8988T (cell line): ENCODE measurements around the gene NDUFA12.

Experiments used
- DNase-seq: peaks from one replicate; pipeline ENCODE4 v3.0.0; 2011

Gene NDUFA12

DNA sequence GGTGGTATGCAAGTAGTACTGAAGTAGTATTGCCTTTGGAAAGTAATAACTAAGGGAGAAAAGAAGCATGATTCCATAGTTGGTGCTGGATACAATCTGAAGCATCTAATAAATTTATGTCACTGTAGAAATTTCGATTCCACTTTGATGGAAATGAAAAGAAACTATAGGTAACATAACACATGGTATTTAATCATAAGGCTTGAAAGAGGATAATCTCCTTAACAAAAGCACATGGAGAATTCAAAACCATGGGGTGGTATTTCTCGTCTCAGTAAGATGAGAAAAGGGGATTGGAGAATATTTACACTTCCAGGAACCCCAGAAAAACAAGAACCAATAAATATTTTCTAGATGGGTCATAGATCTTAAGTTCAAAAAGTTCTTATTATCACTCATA is 72.7 kb downstream of the NDUFA12 start:
- no peak for DNase-seq

DNA sequence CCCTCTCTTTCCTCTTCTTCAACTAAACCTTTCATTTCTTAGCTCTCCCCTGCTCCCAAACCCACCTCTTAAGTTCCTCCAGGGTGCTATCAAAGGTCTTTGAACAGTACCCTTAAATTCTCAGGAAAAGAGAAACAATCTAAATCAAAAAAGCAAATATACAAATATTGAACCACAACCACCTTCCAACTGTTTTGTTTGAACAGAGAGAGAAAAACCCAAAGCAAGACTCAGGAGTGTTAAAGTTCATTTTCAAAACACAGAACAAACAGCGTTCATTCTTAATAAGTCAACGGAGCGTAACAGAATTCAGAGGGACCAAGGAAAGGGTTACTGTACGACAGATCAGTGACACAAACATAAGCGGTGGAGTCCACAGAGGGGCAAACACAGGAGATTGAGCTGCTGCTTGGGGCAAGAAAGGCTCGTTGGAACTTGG is 73.3 kb downstream of the NDUFA12 start:
- no peak for DNase-seq

DNA sequence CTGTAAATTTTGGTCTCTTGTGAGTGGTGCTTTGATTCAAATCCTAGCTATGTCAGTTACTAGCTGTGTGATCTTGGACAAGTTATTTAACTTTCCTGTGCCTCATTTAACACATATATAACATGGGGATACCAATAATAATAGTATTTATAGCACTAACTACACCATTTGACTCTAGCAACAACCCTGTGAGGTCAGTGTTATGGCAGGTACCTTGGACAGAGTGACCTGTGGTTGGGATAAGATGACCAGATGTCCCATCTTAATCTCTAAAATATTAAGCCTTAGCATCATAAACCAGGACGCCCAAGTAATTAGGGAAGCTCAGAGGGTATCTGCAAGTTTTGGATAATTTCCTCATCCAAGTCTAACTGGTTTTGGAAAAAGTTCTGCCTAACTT is 73.7 kb downstream of the NDUFA12 start:
- DNase-seq: no peak

DNA sequence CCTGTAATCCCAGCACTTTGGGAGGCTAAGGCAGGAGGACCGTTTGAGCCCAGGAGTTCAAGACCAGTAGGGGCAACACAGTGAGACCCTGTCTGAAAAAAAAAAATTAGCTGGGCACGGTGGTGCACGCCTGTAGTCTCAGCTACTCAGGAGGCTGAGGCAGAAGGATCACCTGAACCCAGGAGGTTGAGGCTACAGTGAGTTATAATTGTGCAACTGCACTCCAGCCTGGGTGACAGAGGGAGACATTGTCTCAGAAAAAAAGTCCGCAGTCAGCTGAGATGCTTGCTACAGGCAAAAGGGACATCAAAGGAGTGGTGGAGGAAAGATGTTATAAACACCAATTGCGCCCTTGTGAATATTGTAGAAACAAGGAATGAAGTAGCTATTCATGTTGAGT is 77.8 kb downstream of the NDUFA12 start:
- no peak for DNase-seq

DNA sequence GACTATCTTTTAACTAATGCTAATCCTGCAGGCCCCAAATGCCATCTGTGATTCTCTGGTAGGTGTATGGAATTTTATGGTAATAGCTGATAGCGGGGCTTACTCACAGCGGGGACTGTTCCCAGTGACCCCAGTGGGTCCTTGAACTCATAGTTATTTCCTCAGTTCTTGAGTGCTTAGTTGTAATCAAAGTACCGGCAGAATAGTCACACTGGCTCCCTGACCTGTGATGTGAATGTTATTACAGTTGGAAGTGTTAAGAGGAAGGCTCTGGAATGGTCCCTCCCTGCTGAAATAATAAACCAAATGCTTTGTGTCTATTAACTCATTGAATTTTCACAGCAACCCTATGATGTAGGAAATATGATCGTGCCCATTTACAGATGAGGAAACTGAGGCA is 78.3 kb downstream of the NDUFA12 start:
- no peak for DNase-seq

DNA sequence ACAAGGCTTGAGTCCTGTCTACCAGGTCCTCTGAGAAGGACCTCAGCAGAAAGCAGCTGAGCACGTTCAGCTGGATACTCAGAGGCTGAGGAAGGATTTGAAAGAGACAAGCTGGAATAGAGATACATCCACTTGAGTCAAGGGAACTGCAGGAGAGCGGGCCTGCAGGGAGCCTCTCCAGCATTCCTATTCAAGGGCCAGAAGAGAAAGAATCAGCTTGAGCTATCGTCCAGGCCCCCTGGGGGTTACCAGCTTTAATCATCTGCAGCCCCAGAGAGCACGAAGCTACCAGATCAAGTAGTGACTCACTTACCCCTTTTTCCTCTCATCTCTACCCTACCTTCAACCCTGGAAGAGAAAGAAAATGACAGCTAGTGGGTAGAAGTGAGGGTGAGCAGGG is 80.9 kb downstream of the NDUFA12 start:
- DNase-seq: no peak
